ENCODE measurements around the gene PKHD1. TPM values are rescaled to one million over a fixed set of nuclear protein-coding genes. Genes with fewer than 3 reads are reported as not detected.

The PKHD1 gene
- total RNA-seq, 2 donors from 2014 or later, result 0.20 TPM

- no peak for DNase-seq
- no peaks in the 10 kb centered on the region for H3K9me3 ChIP-seq (ENCODE audit: control insufficient read depth, low read length)
- Mint-ChIP-seq H3K36me3 (ENCODE audit: low read depth) (no peaks in the 10 kb centered on the region), H3K27me3 (ENCODE audit: insufficient read depth) (no peaks in the 10 kb centered on the region), H3K27ac (no peak overlapping the region), H3K4me3 (no peak overlapping the region), H3K9me3 (no peaks in the 10 kb centered on the region), H3K4me1 (peaks cover 18% of the 10 kb centered on the region)
- no peaks in the 10 kb centered on the region for H3K36me3 ChIP-seq (ENCODE audit: control insufficient read depth, insufficient read depth, low read length)
- TF ChIP-seq, protein P1, sequence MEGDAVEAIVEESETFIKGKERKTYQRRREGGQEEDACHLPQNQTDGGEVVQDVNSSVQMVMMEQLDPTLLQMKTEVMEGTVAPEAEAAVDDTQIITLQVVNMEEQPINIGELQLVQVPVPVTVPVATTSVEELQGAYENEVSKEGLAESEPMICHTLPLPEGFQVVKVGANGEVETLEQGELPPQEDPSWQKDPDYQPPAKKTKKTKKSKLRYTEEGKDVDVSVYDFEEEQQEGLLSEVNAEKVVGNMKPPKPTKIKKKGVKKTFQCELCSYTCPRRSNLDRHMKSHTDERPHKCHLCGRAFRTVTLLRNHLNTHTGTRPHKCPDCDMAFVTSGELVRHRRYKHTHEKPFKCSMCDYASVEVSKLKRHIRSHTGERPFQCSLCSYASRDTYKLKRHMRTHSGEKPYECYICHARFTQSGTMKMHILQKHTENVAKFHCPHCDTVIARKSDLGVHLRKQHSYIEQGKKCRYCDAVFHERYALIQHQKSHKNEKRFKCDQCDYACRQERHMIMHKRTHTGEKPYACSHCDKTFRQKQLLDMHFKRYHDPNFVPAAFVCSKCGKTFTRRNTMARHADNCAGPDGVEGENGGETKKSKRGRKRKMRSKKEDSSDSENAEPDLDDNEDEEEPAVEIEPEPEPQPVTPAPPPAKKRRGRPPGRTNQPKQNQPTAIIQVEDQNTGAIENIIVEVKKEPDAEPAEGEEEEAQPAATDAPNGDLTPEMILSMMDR (conservative IDR thresholded peaks at IDR 0.05), result no peak
- H3K27me3 ChIP-seq (ENCODE audit: control insufficient read depth, insufficient read depth, low read length, poor library complexity, severe bottlenecking), result no peaks in the 10 kb centered on the region
- H3K9ac ChIP-seq (ENCODE audit: extremely low read depth, low read length, poor library complexity, severe bottlenecking), result no peak overlapping the region
- no peaks in the 10 kb centered on the region for H3K4me1 ChIP-seq (ENCODE audit: control insufficient read depth, insufficient read depth, low read length)
- H3K27ac ChIP-seq (ENCODE audit: low read depth, low read length), result no peak overlapping the region
- WGBS, 2 experiments (ENCODE audit: insufficient coverage in 1 of 2, insufficient read length in 1 of 2), result 74 to 93% methylated on average over 3 to 4 of the region's 4 CpGs
- H3K4me3 ChIP-seq (ENCODE audit: low read length), result no peak overlapping the region
Observed at GRCh38 chr6:52136055-52136454, 48.6 kb upstream of the PKHD1 start.

DNA sequence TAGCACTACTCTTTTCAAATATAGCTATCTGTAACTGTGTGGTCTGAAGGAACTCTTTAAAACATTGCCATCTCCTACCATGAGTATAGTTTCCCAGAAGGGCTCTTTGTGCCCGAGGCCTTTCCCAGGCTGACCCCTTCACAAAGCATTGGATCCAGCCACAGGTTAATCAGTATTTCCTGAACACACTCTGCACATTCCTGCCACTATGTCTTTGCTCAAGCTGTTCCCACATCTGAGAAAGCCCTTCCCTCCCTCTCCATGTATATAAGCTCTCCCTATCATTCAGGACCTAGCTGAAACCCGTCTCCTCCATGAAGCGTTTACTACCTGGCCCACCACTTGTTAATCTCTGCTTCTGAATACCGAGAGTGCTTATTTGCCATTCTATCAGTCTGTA is 47.8 kb upstream of the PKHD1 start:
- no peak overlapping the region for H3K27ac ChIP-seq (ENCODE audit: low read depth, low read length)
- H3K9me3 ChIP-seq (ENCODE audit: control insufficient read depth, low read length), result no peaks in the 10 kb centered on the region
- H3K27ac Mint-ChIP-seq, result no peak overlapping the region
- TF ChIP-seq, protein P1 (conservative IDR thresholded peaks at IDR 0.05), result no peak
- WGBS, 2 experiments (ENCODE audit: insufficient coverage in 1 of 2, insufficient read length in 1 of 2), result 97% methylated on average over 4 of the region's 4 CpGs; no CpG with 5 or more reads in 1 of the 2 experiments
- no peaks in the 10 kb centered on the region for H3K36me3 Mint-ChIP-seq (ENCODE audit: low read depth)
- no peaks in the 10 kb centered on the region for H3K27me3 Mint-ChIP-seq (ENCODE audit: insufficient read depth)
- H3K4me1 Mint-ChIP-seq, result peaks cover 18% of the 10 kb centered on the region
- no peaks in the 10 kb centered on the region for H3K36me3 ChIP-seq (ENCODE audit: control insufficient read depth, insufficient read depth, low read length)
- DNase-seq, result no peak
- no peaks in the 10 kb centered on the region for H3K27me3 ChIP-seq (ENCODE audit: control insufficient read depth, insufficient read depth, low read length, poor library complexity, severe bottlenecking)
- H3K4me3 ChIP-seq (ENCODE audit: low read length), result no peak overlapping the region
- H3K4me3 Mint-ChIP-seq, result no peak overlapping the region
- no peaks in the 10 kb centered on the region for H3K4me1 ChIP-seq (ENCODE audit: control insufficient read depth, insufficient read depth, low read length)
- no peak overlapping the region for H3K9ac ChIP-seq (ENCODE audit: extremely low read depth, low read length, poor library complexity, severe bottlenecking)
- H3K9me3 Mint-ChIP-seq, result no peaks in the 10 kb centered on the region

DNA sequence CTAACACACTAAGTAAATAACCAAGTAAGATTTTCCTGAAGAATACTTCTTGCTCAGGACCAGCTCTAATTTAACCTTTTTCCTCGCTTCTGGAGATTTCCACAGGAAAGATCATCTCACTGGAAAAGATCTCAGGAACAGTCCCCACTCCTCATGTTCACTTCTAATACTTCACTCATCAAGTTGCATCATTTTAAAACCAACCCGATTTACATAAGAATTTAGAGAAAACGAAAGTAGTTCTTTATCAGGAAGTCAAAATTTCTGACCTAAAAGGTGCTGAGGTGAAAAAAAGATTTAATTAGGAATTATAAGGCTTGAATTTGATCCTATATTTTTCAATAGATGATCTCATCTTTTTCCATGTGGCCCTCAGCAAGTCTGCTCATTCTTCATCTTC is 46.6 kb upstream of the PKHD1 start:
- Mint-ChIP-seq H3K4me3 (no peak overlapping the region), H3K4me1 (peaks cover 18% of the 10 kb centered on the region), H3K9me3 (no peaks in the 10 kb centered on the region), H3K27me3 (ENCODE audit: insufficient read depth) (no peaks in the 10 kb centered on the region), H3K36me3 (ENCODE audit: low read depth) (no peaks in the 10 kb centered on the region), H3K27ac (no peak overlapping the region)
- Histone ChIP-seq H3K9ac (ENCODE audit: extremely low read depth, low read length, poor library complexity, severe bottlenecking) (no peak overlapping the region), H3K9me3 (ENCODE audit: control insufficient read depth, low read length) (no peaks in the 10 kb centered on the region), H3K27ac (ENCODE audit: low read depth, low read length) (no peak overlapping the region), H3K4me3 (ENCODE audit: low read length) (no peak overlapping the region), H3K36me3 (ENCODE audit: control insufficient read depth, insufficient read depth, low read length) (no peaks in the 10 kb centered on the region), H3K4me1 (ENCODE audit: control insufficient read depth, insufficient read depth, low read length) (no peaks in the 10 kb centered on the region), H3K27me3 (ENCODE audit: control insufficient read depth, insufficient read depth, low read length, poor library complexity, severe bottlenecking) (no peaks in the 10 kb centered on the region)
- no peak for DNase-seq
- 83 to 91% methylated on average over 1 to 3 of the region's 3 CpGs for WGBS, 2 experiments (ENCODE audit: insufficient coverage in 1 of 2, insufficient read length in 1 of 2)
- TF ChIP-seq, protein P1 (conservative IDR thresholded peaks at IDR 0.05), result no peak
